Panc1 (cell line): ENCODE data around the gene NUDT4. TPM values are rescaled to one million over a fixed set of nuclear protein-coding genes. Genes with fewer than 3 reads are reported as not detected.

Experiments
- ATAC-seq: fragments of 200-7000 bp; cut with Tn5 transposase; 2 replicates; pipeline ENCODE4 v1.9.1; 2020; ENCODE audit warnings: mild to moderate bottlenecking, moderate library complexity
- BruUV-seq: library from RNA; stranded (reverse); fragments of 400-500 nt; replicated peaks from 2 replicates; lab custom pipeline; 2021; lab: Mats Ljungman, UMichigan
- CTCF ChIA-PET: fragments of 300-600 bp; sonication (Branson Sonifier 250); formaldehyde crosslinking; loops from one replicate; lab custom pipeline; 2022; ENCODE audit warnings: antibody characterized with exemption; lab: Charles Lee
- POLR2A ChIA-PET: fragments of 300-600 bp; sonication (Branson Sonifier 250); formaldehyde crosslinking; loops from one replicate; lab custom pipeline; 2022; ENCODE audit warnings: antibody characterized with exemption; lab: Charles Lee
- DNase-seq: peaks from one replicate; pipeline ENCODE4 v3.0.0-alpha.2; 2010; ENCODE audit warnings: low read depth, low spot score
- H3K27ac ChIP-seq: 2 replicates; pipeline ENCODE4 v1.5.1; 2011; ENCODE audit warnings: mild to moderate bottlenecking, low read length, inconsistent platforms
- H3K27me3 ChIP-seq: fragments of 200-500 bp; sonication (Bioruptor generic); 2 replicates; pipeline ENCODE4 v1.6.0; 2014; ENCODE audit warnings: low read length, inconsistent platforms; ENCODE audit not compliant: control insufficient read depth, insufficient read depth
- H3K36me3 ChIP-seq: fragments of 200-500 bp; sonication (Bioruptor generic); 2 replicates; pipeline ENCODE4 v1.5.1; 2014; ENCODE audit warnings: inconsistent platforms, mild to moderate bottlenecking, low read length, moderate library complexity; ENCODE audit not compliant: control insufficient read depth, insufficient read depth
- H3K4me1 ChIP-seq: 2 replicates; pipeline ENCODE4 v1.5.1; 2011; ENCODE audit warnings: inconsistent platforms, mild to moderate bottlenecking, low read length, moderate library complexity; ENCODE audit not compliant: control insufficient read depth, insufficient read depth
- H3K4me3 ChIP-seq, 2 experiments: 2 replicates each; pipeline ENCODE4 v1.5.1; 2011 to 2012; ENCODE audit warnings: low read depth in 2 of 2, low read length in 2 of 2, mild to moderate bottlenecking in 2 of 2, inconsistent platforms in 1 of 2, moderate library complexity in 1 of 2
- H3K9me3 ChIP-seq: fragments of 200-500 bp; sonication (Bioruptor generic); 2 replicates; pipeline ENCODE4 v1.5.1; 2014; ENCODE audit warnings: low read depth, mild to moderate bottlenecking, inconsistent platforms, low read length, moderate library complexity; ENCODE audit not compliant: control insufficient read depth, insufficient read depth
- POLR2AphosphoS5 ChIP-seq: IDR thresholded peaks from 2 replicates; pipeline ENCODE4 v1.6.1; 2012; ENCODE audit warnings: mild to moderate bottlenecking, low read depth, low read length, moderate library complexity
- REST ChIP-seq, 2 experiments: IDR thresholded peaks; 2 replicates each; pipeline ENCODE4 v1.6.1; 2011 to 2012; ENCODE audit warnings: low read depth in 2 of 2, control low read depth in 1 of 2, low read length in 1 of 2, mild to moderate bottlenecking in 1 of 2, moderate library complexity in 1 of 2; ENCODE audit not compliant: insufficient read depth in 1 of 2
- SIN3A ChIP-seq: IDR thresholded peaks from 2 replicates; pipeline ENCODE4 v1.6.1; 2012; ENCODE audit warnings: low read depth, mild to moderate bottlenecking, low read length, moderate library complexity, borderline replicate concordance; ENCODE audit not compliant: insufficient read depth
- TCF7L2 ChIP-seq: IDR thresholded peaks from 2 replicates; pipeline ENCODE4 v1.6.1; 2011; ENCODE audit warnings: mild to moderate bottlenecking, low read depth, low read length, inconsistent platforms
- in situ Hi-C: cut with HindIII; loops from 2 replicates; pipeline ENCODE4 v1.10.0; 2016; ENCODE audit warnings: low sequenced_read_pairs, low pct_unique_long_range_greater_than_20kb
- intact Hi-C: fragments of 100-400 bp; cut with micrococcal nuclease; formaldehyde crosslinking; loops from one replicate; pipeline ENCODE4 v1.10.0; 2022; ENCODE audit not compliant: unreplicated experiment
- total RNA-seq: library from RNA; stranded (reverse); gene quantifications from one replicate; pipeline ENCODE4 v1.2.1, GENCODE V29; 2021; ENCODE audit not compliant: unreplicated experiment
- TF ChIP-seq, protein P1 (sequence below): fragments of 450-650 bp; IDR thresholded peaks from 2 replicates; pipeline ENCODE4 v1.5.1; 2017; ENCODE audit warnings: mild to moderate bottlenecking

Gene NUDT4
- total RNA-seq, 1 experiment from 2014 or later: 45.7 TPM

- peak overlapping the region; percentile 77 to 85 for H3K4me3 ChIP-seq
- intact Hi-C loops: no loop called here
- no peak for DNase-seq
- ChIA-PET CTCF (interaction anchor here (0.5 kb wide), 1 partner anchor 24 kb away, joined by 4 read pairs; no protein-coding TSS in a partner anchor), POLR2A (no interaction called here)
- H3K36me3 ChIP-seq: no peaks in the 10 kb centered on the region; the same call in 1 of the 2 replicates
- TSS peak; percentile 89 for BruUV-seq
- in situ Hi-C loops: no loop called here
- TF ChIP-seq TCF7L2: no peak
- no peak for TF ChIP-seq SIN3A
- TF ChIP-seq, protein P1, sequence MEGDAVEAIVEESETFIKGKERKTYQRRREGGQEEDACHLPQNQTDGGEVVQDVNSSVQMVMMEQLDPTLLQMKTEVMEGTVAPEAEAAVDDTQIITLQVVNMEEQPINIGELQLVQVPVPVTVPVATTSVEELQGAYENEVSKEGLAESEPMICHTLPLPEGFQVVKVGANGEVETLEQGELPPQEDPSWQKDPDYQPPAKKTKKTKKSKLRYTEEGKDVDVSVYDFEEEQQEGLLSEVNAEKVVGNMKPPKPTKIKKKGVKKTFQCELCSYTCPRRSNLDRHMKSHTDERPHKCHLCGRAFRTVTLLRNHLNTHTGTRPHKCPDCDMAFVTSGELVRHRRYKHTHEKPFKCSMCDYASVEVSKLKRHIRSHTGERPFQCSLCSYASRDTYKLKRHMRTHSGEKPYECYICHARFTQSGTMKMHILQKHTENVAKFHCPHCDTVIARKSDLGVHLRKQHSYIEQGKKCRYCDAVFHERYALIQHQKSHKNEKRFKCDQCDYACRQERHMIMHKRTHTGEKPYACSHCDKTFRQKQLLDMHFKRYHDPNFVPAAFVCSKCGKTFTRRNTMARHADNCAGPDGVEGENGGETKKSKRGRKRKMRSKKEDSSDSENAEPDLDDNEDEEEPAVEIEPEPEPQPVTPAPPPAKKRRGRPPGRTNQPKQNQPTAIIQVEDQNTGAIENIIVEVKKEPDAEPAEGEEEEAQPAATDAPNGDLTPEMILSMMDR: no peak
- TF ChIP-seq REST (IDR thresholded peaks at IDR 0.05; ENCODE audit: insufficient read depth in 1 of 2, low read depth in 2 of 2, low read length in 1 of 2): no peak
- TF ChIP-seq POLR2AphosphoS5: no peak
- peaks cover 31% of the 10 kb centered on the region for H3K4me1 ChIP-seq
- ATAC-seq: peak; percentile 23
- H3K27me3 ChIP-seq: no peaks in the 10 kb centered on the region
- peak overlapping the region; percentile 96 for H3K27ac ChIP-seq
- H3K9me3 ChIP-seq: no peaks in the 10 kb centered on the region
Observed at GRCh38 chr12:93442411-93443340, 65.0 kb downstream of the NUDT4 start.

DNA sequence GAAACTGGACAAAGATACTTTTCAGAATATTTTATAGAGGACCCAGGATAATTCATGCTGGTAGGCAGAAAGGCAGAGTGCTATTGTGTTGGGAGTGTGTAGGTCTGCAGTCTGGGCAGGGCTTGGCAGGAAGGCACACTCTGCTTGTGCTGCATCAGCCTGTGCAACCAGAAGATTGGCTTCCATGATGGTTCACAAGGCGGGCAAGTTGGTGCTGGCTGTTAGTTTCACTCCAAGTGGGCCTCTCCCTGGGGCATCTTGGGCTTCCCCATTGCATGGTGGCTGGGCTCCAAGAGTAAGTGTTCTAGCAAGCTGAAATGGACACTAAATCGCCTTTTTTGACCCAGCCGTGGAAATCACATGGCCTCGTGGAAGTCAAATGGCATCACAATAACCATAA is 65.9 kb downstream of the NUDT4 start:
- H3K27ac ChIP-seq: no peak overlapping the region
- no peak for ATAC-seq
- H3K36me3 ChIP-seq: no peaks in the 10 kb centered on the region; the same call in 1 of the 2 replicates
- DNase-seq: no peak
- no peak for TF ChIP-seq SIN3A
- H3K4me1 ChIP-seq: peaks cover 22% of the 10 kb centered on the region
- intact Hi-C loops (no loop called here), in situ Hi-C loops (no loop called here)
- H3K4me3 ChIP-seq: no peak overlapping the region
- no TSS peak for BruUV-seq
- no peaks in the 10 kb centered on the region for H3K9me3 ChIP-seq
- no peaks in the 10 kb centered on the region for H3K27me3 ChIP-seq
- POLR2A ChIA-PET: no interaction called here
- CTCF ChIA-PET: no interaction called here
